Testis (tissue), 2 donors: ENCODE data around the gene CRIP2.

ENCODE experiments used
- POLR2A ChIP-seq: fragments of 450-650 bp; IDR thresholded peaks from one replicate; pipeline ENCODE4 v1.6.1; 2017; ENCODE audit warnings: antibody characterized with exemption, mild to moderate bottlenecking, moderate library complexity
- TF ChIP-seq, protein P1 (sequence below), 3 experiments: fragments of 450-650 bp in 2 of 3; fragments of 200-600 bp in 1 of 3; sonication (generic) in 1 of 3; IDR thresholded peaks; one replicate each; pipeline ENCODE4 v1.5.1; 2016 to 2019; ENCODE audit warnings: antibody characterized with exemption in 3 of 3, mild to moderate bottlenecking in 2 of 3, moderate library complexity in 1 of 3

DNA sequence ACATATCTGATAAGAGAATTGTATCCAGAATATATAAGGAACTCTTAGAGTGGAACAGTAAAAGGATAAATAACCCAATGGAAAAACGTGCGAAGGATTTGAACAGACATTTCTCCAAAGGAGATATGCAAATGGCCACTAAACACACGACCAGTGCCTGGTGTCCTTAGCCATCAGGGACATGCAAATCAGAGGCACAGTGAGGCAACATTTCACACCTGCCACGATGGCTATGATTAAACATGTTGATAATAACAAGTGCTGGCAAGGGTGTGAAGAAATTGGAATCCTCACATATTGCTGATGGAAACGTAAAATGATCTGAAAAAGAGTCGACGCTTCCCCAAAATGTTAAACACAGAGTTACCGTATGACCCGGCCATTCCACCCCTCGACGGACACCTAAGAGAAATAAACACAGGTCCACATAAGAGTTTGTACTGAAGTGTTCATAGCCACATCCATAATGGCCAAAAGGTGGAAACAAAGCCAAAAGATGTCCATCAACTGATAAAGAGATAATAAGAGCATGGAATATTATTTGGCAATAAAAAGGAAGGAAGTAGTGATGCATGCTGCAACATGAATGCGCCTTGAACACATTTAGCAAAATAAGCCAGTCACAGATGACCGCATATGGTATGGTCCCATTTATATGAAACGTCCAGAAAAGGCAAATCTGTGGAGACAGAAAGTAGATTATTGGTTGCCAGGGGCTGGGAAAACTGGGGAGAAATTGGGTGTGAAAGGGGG is 45.5 kb downstream of the CRIP2 start:
- TF ChIP-seq, protein P1, sequence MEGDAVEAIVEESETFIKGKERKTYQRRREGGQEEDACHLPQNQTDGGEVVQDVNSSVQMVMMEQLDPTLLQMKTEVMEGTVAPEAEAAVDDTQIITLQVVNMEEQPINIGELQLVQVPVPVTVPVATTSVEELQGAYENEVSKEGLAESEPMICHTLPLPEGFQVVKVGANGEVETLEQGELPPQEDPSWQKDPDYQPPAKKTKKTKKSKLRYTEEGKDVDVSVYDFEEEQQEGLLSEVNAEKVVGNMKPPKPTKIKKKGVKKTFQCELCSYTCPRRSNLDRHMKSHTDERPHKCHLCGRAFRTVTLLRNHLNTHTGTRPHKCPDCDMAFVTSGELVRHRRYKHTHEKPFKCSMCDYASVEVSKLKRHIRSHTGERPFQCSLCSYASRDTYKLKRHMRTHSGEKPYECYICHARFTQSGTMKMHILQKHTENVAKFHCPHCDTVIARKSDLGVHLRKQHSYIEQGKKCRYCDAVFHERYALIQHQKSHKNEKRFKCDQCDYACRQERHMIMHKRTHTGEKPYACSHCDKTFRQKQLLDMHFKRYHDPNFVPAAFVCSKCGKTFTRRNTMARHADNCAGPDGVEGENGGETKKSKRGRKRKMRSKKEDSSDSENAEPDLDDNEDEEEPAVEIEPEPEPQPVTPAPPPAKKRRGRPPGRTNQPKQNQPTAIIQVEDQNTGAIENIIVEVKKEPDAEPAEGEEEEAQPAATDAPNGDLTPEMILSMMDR (IDR thresholded peaks at IDR 0.05): no peak
- no peak for TF ChIP-seq POLR2A
